DND-41 (cell line): Measurements from ENCODE around the gene TSHZ1.

Experiments
- ATAC-seq: fragments of 200-7000 bp; cut with Tn5 transposase; 3 replicates; pipeline ENCODE4 v1.9.1; 2021; ENCODE audit warnings: low read depth; ENCODE audit not compliant: insufficient read depth
- DNase-seq: peaks from one replicate; pipeline ENCODE4 v3.0.0-alpha.2; 2020
- H2AFZ ChIP-seq: 2 replicates; pipeline ENCODE4 v1.6.0; 2012; ENCODE audit warnings: low read depth, low read length
- H3K27ac ChIP-seq: 2 replicates; pipeline ENCODE4 v1.5.1; 2012; ENCODE audit warnings: low read length, inconsistent platforms
- H3K27me3 ChIP-seq: fragments of 200-600 bp; sonication (generic); 2 replicates; pipeline ENCODE4 v1.6.0; 2012; ENCODE audit warnings: low read length, mild to moderate bottlenecking, inconsistent platforms; ENCODE audit not compliant: insufficient read depth, poor library complexity
- H3K36me3 ChIP-seq: 2 replicates; pipeline ENCODE4 v1.5.1; 2012; ENCODE audit warnings: low read length, inconsistent platforms; ENCODE audit not compliant: insufficient read depth
- H3K4me1 ChIP-seq: 2 replicates; pipeline ENCODE4 v1.5.1; 2012; ENCODE audit warnings: mild to moderate bottlenecking, low read length; ENCODE audit not compliant: insufficient read depth
- H3K4me2 ChIP-seq: 2 replicates; pipeline ENCODE4 v1.6.0; 2012; ENCODE audit warnings: mild to moderate bottlenecking, moderate library complexity, low read length, inconsistent platforms; ENCODE audit not compliant: insufficient read depth
- H3K4me3 ChIP-seq, 2 experiments: fragments of 200-600 bp in 1 of 2; shearing (Covaris generic) in 1 of 2; 2 replicates each; pipeline ENCODE4 v1.5.1; 2012 to 2016; ENCODE audit warnings: inconsistent platforms in 2 of 2, low read length in 2 of 2, mild to moderate bottlenecking in 2 of 2, low read depth in 1 of 2, moderate library complexity in 1 of 2
- H3K79me2 ChIP-seq: 2 replicates; pipeline ENCODE4 v1.6.0; 2012; ENCODE audit warnings: low read length, inconsistent platforms; ENCODE audit not compliant: insufficient read depth
- H3K9ac ChIP-seq: 2 replicates; pipeline ENCODE4 v1.6.0; 2012; ENCODE audit warnings: low read depth, mild to moderate bottlenecking, inconsistent platforms, low read length, moderate library complexity
- H3K9me3 ChIP-seq: 2 replicates; pipeline ENCODE4 v1.5.1; 2012; ENCODE audit warnings: low read length, moderate library complexity, mild to moderate bottlenecking, inconsistent platforms; ENCODE audit not compliant: insufficient read depth, severe bottlenecking
- H4K20me1 ChIP-seq: 2 replicates; pipeline ENCODE4 v1.6.0; 2012; ENCODE audit warnings: low read length; ENCODE audit not compliant: insufficient read depth
- EZH2 ChIP-seq: IDR thresholded peaks from 3 replicates; pipeline ENCODE4 v1.6.1; 2012; ENCODE audit warnings: borderline replicate concordance, low read depth, mild to moderate bottlenecking, moderate library complexity, low read length, inconsistent platforms; ENCODE audit not compliant: severe bottlenecking
- TF ChIP-seq, protein P1 (sequence below): IDR thresholded peaks from 2 replicates; pipeline ENCODE4 v1.5.1; 2012; ENCODE audit warnings: borderline replicate concordance, low read length, moderate library complexity, mild to moderate bottlenecking; ENCODE audit not compliant: poor library complexity, severe bottlenecking; ENCODE audit errors: extremely low read depth

TSHZ1 gene

GRCh38 chr18:75337348-75337747 lies 126.8 kb downstream of the TSHZ1 start:
- Histone ChIP-seq H2AFZ (no peak overlapping the region), H3K9ac (no peak overlapping the region), H3K27me3 (no peaks in the 10 kb centered on the region), H3K9me3 (no peaks in the 10 kb centered on the region), H3K4me3 (no peak overlapping the region), H3K79me2 (no peaks in the 10 kb centered on the region), H4K20me1 (0 out of 2 replicates have a peak, but pooled peaks cover 4% of the 10 kb centered on the region), H3K27ac (no peak overlapping the region), H3K4me1 (no peaks in the 10 kb centered on the region), H3K36me3 (no peaks in the 10 kb centered on the region), H3K4me2 (no peak overlapping the region)
- no peak for TF ChIP-seq EZH2
- TF ChIP-seq, protein P1, sequence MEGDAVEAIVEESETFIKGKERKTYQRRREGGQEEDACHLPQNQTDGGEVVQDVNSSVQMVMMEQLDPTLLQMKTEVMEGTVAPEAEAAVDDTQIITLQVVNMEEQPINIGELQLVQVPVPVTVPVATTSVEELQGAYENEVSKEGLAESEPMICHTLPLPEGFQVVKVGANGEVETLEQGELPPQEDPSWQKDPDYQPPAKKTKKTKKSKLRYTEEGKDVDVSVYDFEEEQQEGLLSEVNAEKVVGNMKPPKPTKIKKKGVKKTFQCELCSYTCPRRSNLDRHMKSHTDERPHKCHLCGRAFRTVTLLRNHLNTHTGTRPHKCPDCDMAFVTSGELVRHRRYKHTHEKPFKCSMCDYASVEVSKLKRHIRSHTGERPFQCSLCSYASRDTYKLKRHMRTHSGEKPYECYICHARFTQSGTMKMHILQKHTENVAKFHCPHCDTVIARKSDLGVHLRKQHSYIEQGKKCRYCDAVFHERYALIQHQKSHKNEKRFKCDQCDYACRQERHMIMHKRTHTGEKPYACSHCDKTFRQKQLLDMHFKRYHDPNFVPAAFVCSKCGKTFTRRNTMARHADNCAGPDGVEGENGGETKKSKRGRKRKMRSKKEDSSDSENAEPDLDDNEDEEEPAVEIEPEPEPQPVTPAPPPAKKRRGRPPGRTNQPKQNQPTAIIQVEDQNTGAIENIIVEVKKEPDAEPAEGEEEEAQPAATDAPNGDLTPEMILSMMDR, result no peak
- DNase-seq, result no peak
- no peak for ATAC-seq

- no peaks in the 10 kb centered on the region for H3K27me3 ChIP-seq
- no peak overlapping the region for H2AFZ ChIP-seq
- H3K79me2 ChIP-seq, result no peaks in the 10 kb centered on the region
- ATAC-seq (no peak), DNase-seq (no peak)
- H3K9me3 ChIP-seq, result no peaks in the 10 kb centered on the region
- TF ChIP-seq, protein P1, result no peak
- TF ChIP-seq EZH2, result no peak
- no peak overlapping the region for H3K27ac ChIP-seq
- no peak overlapping the region for H3K4me2 ChIP-seq
- no peak overlapping the region for H3K4me3 ChIP-seq
- H3K4me1 ChIP-seq, result no peaks in the 10 kb centered on the region
- H3K9ac ChIP-seq, result no peak overlapping the region
- no peaks in the 10 kb centered on the region for H3K36me3 ChIP-seq
- 0 out of 2 replicates have a peak, but pooled peaks cover 4% of the 10 kb centered on the region for H4K20me1 ChIP-seq
These were observed 128.0 kb downstream of the TSHZ1 start for GRCh38 chr18:75338631-75339030.
